Astrocyte of the cerebellum (primary cell): ENCODE results near the gene METTL1.

Experiments used
- DNase-seq: peaks from one replicate; pipeline ENCODE4 v3.0.0-alpha.2; 2011; ENCODE audit warnings: low read depth
- H3K4me3 ChIP-seq: 2 replicates; pipeline ENCODE4 v1.5.1; 2011; ENCODE audit warnings: mild to moderate bottlenecking, low read depth, low read length, moderate library complexity
- CTCF ChIP-seq: IDR thresholded peaks from 2 replicates; pipeline ENCODE4 v1.5.1; 2012; ENCODE audit warnings: low read length, low read depth, moderate library complexity, mild to moderate bottlenecking; ENCODE audit errors: missing control alignments
- in situ Hi-C: cut with HindIII; loops from 2 replicates; pipeline ENCODE4 v1.10.0; 2017; ENCODE audit warnings: low sequenced_read_pairs

METTL1 gene

GRCh38 chr12:57782608-57783465 lies 10.9 kb upstream of the METTL1 start, which contains the start of gene TSFM:
Gene TSFM, plus strand, starts transcription at chr12:57782787. Its CDS starts 15 bp downstream, at chr12:57782802.
- in situ Hi-C loops: no loop called here
- peak; percentile 88 for DNase-seq
- peak; percentile 88 for TF ChIP-seq CTCF
- H3K4me3 ChIP-seq: peak within 1 kb of the TSS; percentile 67

- no peak for TF ChIP-seq CTCF
- DNase-seq: no peak
- in situ Hi-C loops: no loop called here
- peak overlapping the region; percentile 67 for H3K4me3 ChIP-seq
Measured at GRCh38 chr12:57782243-57782607, 10.3 kb upstream of the METTL1 start.

- in situ Hi-C loops: no loop called here
- H3K4me3 ChIP-seq: no peak overlapping the region
- TF ChIP-seq CTCF: no peak
- DNase-seq: no peak
Measured at GRCh38 chr12:57781801-57782200, 9.9 kb upstream of the METTL1 start.

- no peak for TF ChIP-seq CTCF
- no peak overlapping the region for H3K4me3 ChIP-seq
- in situ Hi-C loops: no loop called here
- DNase-seq: no peak
Measured at GRCh38 chr12:57781244-57781643, 9.3 kb upstream of the METTL1 start.

- H3K4me3 ChIP-seq: no peak overlapping the region
- TF ChIP-seq CTCF: no peak
- no peak for DNase-seq
- in situ Hi-C loops: no loop called here
Measured at GRCh38 chr12:57780284-57780897, 8.5 kb upstream of the METTL1 start.

- H3K4me3 ChIP-seq: no peak overlapping the region
- in situ Hi-C loops: no loop called here
- DNase-seq: no peak
- no peak for TF ChIP-seq CTCF
Measured at GRCh38 chr12:57779736-57780135, 7.8 kb upstream of the METTL1 start.
